Measurements from ENCODE around the gene GRN. TPM values are rescaled to one million over a fixed set of nuclear protein-coding genes. Genes with fewer than 3 reads are reported as not detected.

Gene GRN
- 266 TPM for polyA plus RNA-seq (2013, experiment 1 of 2; ENCODE audit: insufficient read length)
- 300 TPM for polyA plus RNA-seq (2013, experiment 2 of 2; ENCODE audit: insufficient read length)

GRCh38 chr17:44344939-44345453 is at the start of gene GRN:
Gene GRN, plus strand, starts transcription at chr17:44345302. Its CDS starts 3,863 bp downstream, at chr17:44349165.
- peak; percentile 99 for DNase-seq

GRCh38 chr17:44297975-44298374 is 47.1 kb upstream of the GRN start:
- DNase-seq, result no peak

GRCh38 chr17:44304651-44305050 is 40.5 kb upstream of the GRN start:
- no peak for DNase-seq

GRCh38 chr17:44307387-44308186 is 37.5 kb upstream of the GRN start:
- DNase-seq, result no peak

GRCh38 chr17:44308320-44308818 is 36.7 kb upstream of the GRN start, which contains the start of gene RUNDC3A:
Gene RUNDC3A, plus strand, starts transcription at chr17:44308601. Its CDS starts 232 bp downstream, at chr17:44308833.
- peak; percentile 74 for DNase-seq

- DNase-seq, result no peak
These were observed 36.2 kb upstream of the GRN start for GRCh38 chr17:44308865-44309264.

GRCh38 chr17:44309472-44309871 is 35.6 kb upstream of the GRN start:
- no peak for DNase-seq

GRCh38 chr17:44310188-44310587 is 34.9 kb upstream of the GRN start:
- DNase-seq, result no peak

GRCh38 chr17:44310609-44311376 is 34.3 kb upstream of the GRN start:
- DNase-seq, result no peak

GRCh38 chr17:44311562-44312181 is 33.4 kb upstream of the GRN start:
- DNase-seq, result no peak

GRCh38 chr17:44312396-44313104 is 32.6 kb upstream of the GRN start:
- DNase-seq, result no peak

GRCh38 chr17:44314031-44314430 is 31.1 kb upstream of the GRN start:
- no peak for DNase-seq

- DNase-seq, result no peak
These were observed 30.6 kb upstream of the GRN start for GRCh38 chr17:44314524-44314868.

GRCh38 chr17:44314869-44315661 is 30.0 kb upstream of the GRN start:
- no peak for DNase-seq

- DNase-seq, result no peak
These were observed 29.1 kb upstream of the GRN start for GRCh38 chr17:44315760-44316731.

- no peak for DNase-seq
These were observed 27.6 kb upstream of the GRN start for GRCh38 chr17:44317545-44317944.

- DNase-seq, result no peak
These were observed 26.8 kb upstream of the GRN start for GRCh38 chr17:44318077-44318892.

- DNase-seq, result no peak
These were observed 25.0 kb upstream of the GRN start for GRCh38 chr17:44320066-44320465.

All from fibroblast of skin of back (primary cell).